ENCODE measurements around the gene PRRX1.

PRRX1 gene

GRCh38 chr1:170692866-170693575, 29.1 kb downstream of the PRRX1 start:
- DNase-seq, result no peak

GRCh38 chr1:170694172-170694926, 30.4 kb downstream of the PRRX1 start:
- no peak for DNase-seq

DNA sequence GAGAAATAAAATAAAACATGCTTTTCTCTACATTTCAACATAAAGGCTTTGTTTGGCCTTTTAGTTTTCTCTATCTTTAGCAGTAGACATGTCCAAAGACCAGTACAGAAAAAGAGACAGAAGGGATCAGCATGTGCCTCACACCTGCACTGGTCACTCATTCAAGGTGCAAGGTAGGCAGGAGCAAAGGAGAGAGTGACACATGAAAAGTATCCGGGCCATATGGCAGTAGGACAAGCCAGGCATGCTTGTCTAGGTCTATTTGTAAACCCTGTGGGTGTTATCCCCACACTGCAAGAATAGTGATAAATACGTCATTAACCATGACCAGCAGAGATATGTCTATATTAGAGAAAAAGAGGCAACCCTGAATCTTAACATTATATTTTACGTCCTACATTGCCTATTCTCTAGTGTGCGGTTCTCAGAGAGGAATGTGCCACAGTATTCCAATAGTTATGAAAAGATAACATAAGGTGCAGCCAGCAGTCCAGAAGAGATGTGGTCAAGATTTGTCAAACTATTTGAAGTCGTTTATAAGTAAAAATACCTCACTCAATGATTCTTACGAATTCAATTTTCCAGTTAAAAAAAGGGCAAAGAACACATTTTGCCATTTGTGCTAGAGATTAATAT, 32.1 kb downstream of the PRRX1 start:
- no peak for DNase-seq

GRCh38 chr1:170696591-170697290, 32.8 kb downstream of the PRRX1 start:
- no peak for DNase-seq

DNA sequence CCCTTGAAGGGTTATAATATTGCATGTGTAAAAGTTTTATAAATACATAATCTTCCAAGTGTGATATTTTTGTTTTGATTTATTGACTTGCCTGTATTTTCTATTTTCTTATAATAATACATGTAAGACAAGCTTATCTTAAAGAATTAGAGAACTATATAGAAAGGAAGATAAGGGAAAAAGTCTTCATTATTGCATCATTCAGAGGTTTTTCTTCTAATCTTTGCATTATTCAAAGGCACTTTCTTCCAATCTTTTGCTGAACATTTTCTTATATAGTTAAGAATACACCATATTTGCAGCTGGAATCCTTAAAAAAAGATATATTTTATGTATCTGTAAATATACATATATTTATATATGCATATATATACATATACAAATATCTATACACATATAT, 33.4 kb downstream of the PRRX1 start:
- no peak for DNase-seq

GRCh38 chr1:170698301-170699275, 34.7 kb downstream of the PRRX1 start:
- DNase-seq, result no peak

DNA sequence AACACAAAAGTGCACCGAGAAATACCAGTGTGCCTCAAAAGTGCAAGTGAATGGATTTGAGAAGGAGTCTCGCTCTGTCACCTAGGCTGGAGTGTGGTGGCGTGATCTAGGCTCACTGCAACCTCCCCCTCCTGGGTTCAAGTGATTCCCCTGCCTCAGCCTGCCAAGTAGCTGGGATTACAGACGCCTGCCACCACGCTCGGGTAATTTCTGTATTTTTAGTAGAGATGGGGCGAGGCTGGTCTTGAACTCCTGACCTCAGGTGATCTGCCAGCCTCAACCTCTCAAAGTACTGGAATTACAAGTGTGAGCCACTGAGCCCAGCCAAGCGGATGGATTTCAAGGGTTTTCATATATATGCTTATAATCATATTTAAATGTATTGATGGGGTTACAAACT, 35.8 kb downstream of the PRRX1 start:
- DNase-seq, result no peak

DNA sequence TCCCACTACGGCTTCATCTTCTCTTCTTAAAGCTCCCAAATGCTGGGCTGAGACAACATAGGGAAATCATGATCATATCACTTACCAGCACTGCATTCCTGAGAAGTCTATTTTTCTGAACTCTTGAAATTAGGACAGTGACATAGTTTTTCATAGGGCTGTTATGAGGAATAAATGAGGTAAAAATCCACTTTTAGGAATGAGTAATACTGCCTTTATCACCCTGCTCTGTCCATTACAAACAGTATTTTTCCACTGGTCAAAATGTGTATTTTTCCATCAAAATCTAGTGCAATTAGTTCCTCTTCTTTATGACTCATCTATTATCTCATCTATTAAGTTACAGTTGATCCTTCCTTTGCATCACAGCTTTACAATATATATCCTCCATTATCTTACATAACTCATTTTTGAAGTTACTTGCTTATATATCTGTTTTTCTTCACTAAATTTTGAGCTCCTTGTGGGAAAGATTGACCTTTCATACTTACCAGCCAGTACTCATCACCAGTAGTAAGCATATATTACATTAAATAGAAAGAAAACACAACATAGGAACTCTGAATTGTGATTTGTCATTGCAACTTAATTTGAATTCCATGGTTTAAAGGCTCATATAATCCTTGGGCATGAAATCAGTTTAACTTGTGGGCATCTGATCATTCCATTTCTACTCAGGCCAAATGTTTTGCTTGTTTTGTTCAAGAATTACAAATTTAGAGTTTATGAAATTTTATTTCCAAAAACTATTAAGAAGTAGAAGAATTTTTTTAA, 37.1 kb downstream of the PRRX1 start:
- no peak for DNase-seq

DNA sequence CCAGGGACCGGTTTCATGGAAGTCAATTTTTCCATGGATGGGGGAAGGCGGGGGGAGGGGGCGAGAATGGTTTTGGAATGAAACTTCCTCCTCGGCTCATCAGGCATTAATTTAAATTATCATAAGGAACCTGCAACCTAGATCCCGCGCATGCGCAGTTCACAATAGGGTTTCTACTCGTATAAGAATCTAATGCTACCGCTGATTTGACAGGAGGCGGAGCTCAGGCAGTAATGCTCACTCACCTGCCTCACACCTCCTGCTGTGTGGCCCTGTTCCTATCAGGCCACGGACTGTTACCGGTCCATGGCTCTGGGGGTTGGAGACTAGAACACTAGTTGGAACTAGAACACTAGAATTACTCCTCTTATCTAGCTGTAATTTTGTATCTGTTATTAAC, 38.0 kb downstream of the PRRX1 start:
- DNase-seq, result no peak

- DNase-seq, result no peak
Measured at GRCh38 chr1:170703591-170703990, 39.7 kb downstream of the PRRX1 start.

DNA sequence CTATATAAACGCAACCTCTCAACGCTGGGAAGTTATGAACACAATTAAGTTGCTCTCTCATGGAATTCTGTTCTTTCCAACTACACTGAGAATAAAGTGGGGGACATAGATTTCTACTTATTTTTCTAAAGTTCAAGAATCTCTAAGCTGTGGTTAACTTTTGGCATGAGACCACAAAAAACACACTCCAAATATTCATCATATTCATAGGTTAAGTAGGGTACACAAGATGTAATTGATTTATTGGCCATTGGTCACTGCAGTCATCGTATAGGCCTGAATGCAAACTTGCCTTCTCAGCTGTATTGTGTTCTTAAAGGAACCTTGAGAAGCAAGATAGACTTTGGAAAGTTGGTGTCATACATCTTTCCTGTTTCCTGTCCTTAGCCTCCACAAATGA, 40.3 kb downstream of the PRRX1 start:
- no peak for DNase-seq

GRCh38 chr1:170705981-170706380, 42.0 kb downstream of the PRRX1 start:
- no peak for DNase-seq

DNA sequence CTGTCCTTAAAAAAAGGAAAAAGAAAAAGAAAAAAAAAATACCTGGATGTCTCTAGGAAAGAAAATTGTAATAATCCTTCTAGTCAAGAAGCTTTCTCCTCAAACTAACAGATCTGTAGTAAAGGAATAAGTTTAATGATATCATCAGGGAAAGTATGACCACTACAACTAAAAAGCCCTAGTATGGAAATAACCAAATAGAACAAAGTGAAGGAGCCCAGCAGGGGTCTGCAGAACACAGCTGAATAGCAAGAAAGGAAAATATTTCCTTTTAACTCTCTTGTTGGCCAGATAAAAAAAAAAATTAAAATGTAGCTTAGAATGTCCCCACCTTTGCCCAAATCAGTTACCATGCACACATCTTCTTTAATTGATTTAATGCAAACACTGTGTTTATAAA, 43.2 kb downstream of the PRRX1 start:
- DNase-seq, result no peak

- no peak for DNase-seq
Measured at GRCh38 chr1:170707959-170708655, 44.2 kb downstream of the PRRX1 start.

DNA sequence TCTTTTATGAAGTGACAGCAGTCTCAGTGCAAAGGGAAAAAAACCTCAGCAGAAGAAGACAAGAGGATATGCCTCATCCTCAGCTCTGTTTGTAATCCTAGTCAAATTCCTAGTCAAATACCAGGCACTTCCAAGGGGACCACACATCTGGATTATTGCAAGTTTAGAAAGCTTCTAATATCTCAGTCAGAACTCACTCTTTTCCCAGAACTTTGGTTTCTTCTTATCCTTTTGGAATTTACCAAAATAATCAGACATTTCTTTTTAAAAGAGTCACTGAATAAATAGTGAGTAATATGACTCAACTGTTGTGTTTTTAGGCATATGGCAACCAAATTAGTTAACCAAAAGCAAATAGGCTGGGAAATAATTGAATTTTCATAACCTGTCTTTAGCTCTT, 47.8 kb downstream of the PRRX1 start:
- DNase-seq, result no peak

- DNase-seq, result no peak
Measured at GRCh38 chr1:170714163-170714562, 50.2 kb downstream of the PRRX1 start.

- no peak for DNase-seq
Measured at GRCh38 chr1:170714938-170715337, 51.0 kb downstream of the PRRX1 start.

DNA sequence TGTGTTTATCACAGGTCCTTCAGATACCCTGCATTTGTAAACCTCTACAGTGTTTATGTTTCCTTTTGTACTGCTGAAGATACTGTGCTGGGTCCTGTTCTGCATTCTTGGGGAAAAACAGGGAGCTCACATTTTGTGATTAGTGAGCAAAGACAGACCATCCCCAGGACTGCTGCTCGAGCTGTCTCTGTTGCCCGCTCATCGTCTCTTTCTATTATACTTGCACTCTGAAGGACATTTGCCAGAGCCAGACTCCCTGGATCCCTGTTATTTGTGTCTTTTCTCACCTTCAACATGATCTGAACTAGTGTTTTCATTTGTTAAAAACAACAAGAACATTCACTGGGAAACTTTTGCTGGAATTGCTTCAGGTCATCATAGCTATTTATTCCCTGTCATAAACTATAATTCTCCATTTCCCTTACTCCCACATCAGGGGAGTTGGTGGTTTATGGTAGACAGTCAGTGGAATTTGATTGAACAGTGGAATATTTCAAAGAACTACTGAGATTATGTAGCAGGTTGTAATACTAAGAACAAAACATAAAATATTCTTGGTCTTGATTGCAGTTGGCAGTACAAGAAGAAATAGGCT, 53.0 kb downstream of the PRRX1 start:
- no peak for DNase-seq

DNA sequence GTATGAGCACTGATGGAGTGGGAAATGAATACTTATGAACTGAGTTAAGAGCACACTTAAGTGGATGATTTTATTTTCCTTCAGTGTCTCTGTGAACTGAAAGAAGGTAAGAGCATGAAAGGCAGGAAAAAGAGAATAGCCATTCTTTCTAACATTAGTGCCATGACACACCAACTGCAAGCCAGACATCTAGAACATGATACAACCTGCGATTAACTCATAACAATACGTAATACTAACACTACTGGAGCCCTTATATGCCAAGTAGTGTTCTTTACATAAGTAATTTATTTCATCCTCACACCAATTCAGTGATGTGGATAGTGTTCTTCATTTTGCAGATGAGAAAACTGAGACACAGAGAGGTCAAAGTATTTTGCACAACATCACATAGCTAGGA, 56.7 kb downstream of the PRRX1 start:
- no peak for DNase-seq

GRCh38 chr1:170721621-170722020, 57.7 kb downstream of the PRRX1 start:
- no peak for DNase-seq

Measured in NCI-H146 (cell line).